Measurements from ENCODE around the gene ATP2B2.

GRCh38 chr3:10495614-10496013, 9.8 kb downstream of the ATP2B2 start:
- TF ChIP-seq, protein P1, sequence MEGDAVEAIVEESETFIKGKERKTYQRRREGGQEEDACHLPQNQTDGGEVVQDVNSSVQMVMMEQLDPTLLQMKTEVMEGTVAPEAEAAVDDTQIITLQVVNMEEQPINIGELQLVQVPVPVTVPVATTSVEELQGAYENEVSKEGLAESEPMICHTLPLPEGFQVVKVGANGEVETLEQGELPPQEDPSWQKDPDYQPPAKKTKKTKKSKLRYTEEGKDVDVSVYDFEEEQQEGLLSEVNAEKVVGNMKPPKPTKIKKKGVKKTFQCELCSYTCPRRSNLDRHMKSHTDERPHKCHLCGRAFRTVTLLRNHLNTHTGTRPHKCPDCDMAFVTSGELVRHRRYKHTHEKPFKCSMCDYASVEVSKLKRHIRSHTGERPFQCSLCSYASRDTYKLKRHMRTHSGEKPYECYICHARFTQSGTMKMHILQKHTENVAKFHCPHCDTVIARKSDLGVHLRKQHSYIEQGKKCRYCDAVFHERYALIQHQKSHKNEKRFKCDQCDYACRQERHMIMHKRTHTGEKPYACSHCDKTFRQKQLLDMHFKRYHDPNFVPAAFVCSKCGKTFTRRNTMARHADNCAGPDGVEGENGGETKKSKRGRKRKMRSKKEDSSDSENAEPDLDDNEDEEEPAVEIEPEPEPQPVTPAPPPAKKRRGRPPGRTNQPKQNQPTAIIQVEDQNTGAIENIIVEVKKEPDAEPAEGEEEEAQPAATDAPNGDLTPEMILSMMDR (IDR thresholded peaks at IDR 0.05; ENCODE audit: borderline replicate concordance, extremely low read depth, low read length, poor library complexity, severe bottlenecking) = no peak
- no peak for TF ChIP-seq EZH2 (IDR thresholded peaks at IDR 0.05; ENCODE audit: borderline replicate concordance, low read depth, low read length, severe bottlenecking)
